Fibroblast of mammary gland (primary cell): Measurements from ENCODE around the gene NAA11.
"Not testable (repeated sequence)": the region's sequence is repeated elsewhere in the genome, so short reads cannot be mapped to it uniquely, and the experiment has no call there.

Experiments used
- DNase-seq: peaks from one replicate; pipeline ENCODE4 v3.0.0-alpha.2; 2010; ENCODE audit warnings: low read depth
- H3K4me3 ChIP-seq: 2 replicates; pipeline ENCODE4 v1.5.1; 2011; ENCODE audit warnings: low read depth, mild to moderate bottlenecking, low read length, moderate library complexity; ENCODE audit not compliant: control insufficient read depth
- CTCF ChIP-seq: conservative IDR thresholded peaks from 2 replicates; pipeline ENCODE4 v1.5.1; 2011; ENCODE audit warnings: low read depth, low read length, inconsistent platforms; ENCODE audit not compliant: control insufficient read depth, insufficient read depth

NAA11 gene

DNA sequence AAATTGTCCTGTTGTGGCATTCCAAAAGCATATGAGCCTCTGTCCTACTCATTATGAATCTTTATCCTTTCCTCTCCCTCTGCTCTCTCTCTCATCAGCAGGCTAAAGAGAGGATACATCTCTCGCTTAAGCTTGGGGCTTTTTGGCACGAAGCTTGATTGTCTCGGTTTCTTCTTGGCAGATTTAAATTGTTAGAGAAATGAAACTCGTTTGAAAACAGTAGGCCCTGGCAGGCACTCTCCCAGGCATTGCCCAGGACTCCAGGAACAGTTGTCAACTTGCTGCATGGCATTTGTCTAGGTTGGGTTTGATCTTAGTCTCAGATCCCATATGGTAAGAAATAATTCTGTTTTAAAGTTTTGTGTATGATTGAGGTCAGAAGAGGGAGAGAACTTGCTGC lies 35.5 kb downstream of the NAA11 start:
- no peak overlapping the region for H3K4me3 ChIP-seq
- DNase-seq, result no peak
- TF ChIP-seq CTCF, result no peak

- H3K4me3 ChIP-seq, result no peak overlapping the region
- no peak for TF ChIP-seq CTCF
- no peak for DNase-seq
Observed at GRCh38 chr4:79288185-79288584, 37.7 kb downstream of the NAA11 start.

GRCh38 chr4:79287718-79288117 lies 38.1 kb downstream of the NAA11 start:
- H3K4me3 ChIP-seq, result no peak overlapping the region
- no peak for DNase-seq
- TF ChIP-seq CTCF, result no peak

DNA sequence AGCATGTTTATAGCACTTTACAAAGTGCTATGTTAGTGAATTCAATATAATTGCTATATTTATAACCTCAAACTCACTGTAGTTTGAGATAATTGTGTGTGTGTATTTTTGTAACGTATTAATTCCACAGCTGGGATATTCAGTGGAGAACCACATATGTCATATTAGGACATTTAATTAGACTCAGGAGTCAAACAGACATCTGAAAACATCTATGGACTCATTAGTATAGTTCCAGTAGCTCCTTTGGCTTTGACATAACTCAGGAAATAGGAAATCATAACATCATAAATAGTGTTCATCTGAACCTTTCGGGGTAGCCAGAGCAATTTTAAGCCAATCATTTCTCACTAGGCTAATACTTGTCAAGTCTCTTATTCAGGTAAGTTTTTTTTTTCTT lies 38.8 kb downstream of the NAA11 start:
- no peak for DNase-seq
- no peak overlapping the region for H3K4me3 ChIP-seq

GRCh38 chr4:79281566-79282359 lies 44.1 kb downstream of the NAA11 start:
- no peak overlapping the region for H3K4me3 ChIP-seq
- TF ChIP-seq CTCF, result no peak
- DNase-seq, result no peak

More for the DNA sequence above, 38.8 kb downstream of the NAA11 start:
- no peak for TF ChIP-seq CTCF

GRCh38 chr4:79277467-79277866 lies 48.4 kb downstream of the NAA11 start:
- not testable (repeated sequence) for DNase-seq, H3K4me3 ChIP-seq

- peak; percentile 42 for DNase-seq
- no peak overlapping the region for H3K4me3 ChIP-seq
- TF ChIP-seq CTCF, result no peak
Observed at GRCh38 chr4:79273915-79274314, 51.9 kb downstream of the NAA11 start.
